Naive B cell (primary cell): Measurements from ENCODE around the gene STARD4. TPM values are rescaled to one million over a fixed set of nuclear protein-coding genes. Genes with fewer than 3 reads are reported as not detected.

Source experiments
- ATAC-seq, 2 donors: fragments of 150-1000 bp; cut with Tn5 transposase; 2 replicates each; pipeline ENCODE4 v1.10.0; 2021; ENCODE audit warnings: low read depth in 2 of 2, mild to moderate bottlenecking in 2 of 2, moderate library complexity in 2 of 2
- DNase-seq: peaks from one replicate; pipeline ENCODE4 v3.0.0; 2022
- H3K27ac Mint-ChIP-seq, 6 donors: one replicate each; pipeline ENCODE4 v1.8.0; 2020 to 2022; ENCODE audit warnings: mild to moderate bottlenecking in 6 of 6, mixed read lengths in 6 of 6, moderate library complexity in 5 of 6, inconsistent platforms in 2 of 6
- H3K27me3 Mint-ChIP-seq, 3 donors: one replicate each; pipeline ENCODE4 v1.8.0; 2021 to 2022; ENCODE audit warnings: mixed read lengths in 3 of 3, mild to moderate bottlenecking in 1 of 3
- H3K36me3 Mint-ChIP-seq, 2 donors: one replicate each; pipeline ENCODE4 v1.8.0; 2020 to 2022; ENCODE audit warnings: mixed read lengths in 2 of 2, inconsistent platforms in 1 of 2, mild to moderate bottlenecking in 1 of 2
- H3K4me1 Mint-ChIP-seq, 3 donors: one replicate each; pipeline ENCODE4 v1.8.0; 2020 to 2022; ENCODE audit warnings: mixed read lengths in 3 of 3, inconsistent platforms in 1 of 3, mild to moderate bottlenecking in 1 of 3, moderate library complexity in 1 of 3
- H3K4me3 Mint-ChIP-seq, 8 donors: one replicate each; pipeline ENCODE4 v1.8.0; 2020 to 2022; ENCODE audit warnings: mild to moderate bottlenecking in 8 of 8, mixed read lengths in 8 of 8, moderate library complexity in 8 of 8, inconsistent platforms in 2 of 8
- H3K9me3 Mint-ChIP-seq, 7 donors: one replicate each; pipeline ENCODE4 v1.8.0; 2020 to 2022; ENCODE audit warnings: mixed read lengths in 7 of 7, mild to moderate bottlenecking in 5 of 7, inconsistent platforms in 2 of 7, moderate library complexity in 1 of 7
- polyA plus RNA-seq, 6 donors: library from polyadenylated mRNA; unstranded; fragments of 300-500 nt; fragmentation: Illumina TruSeq; gene quantifications; one replicate each; pipeline ENCODE4 v1.2.3, GENCODE V29; 2021; ENCODE audit warnings: low read depth in 6 of 6

The STARD4 gene
- polyA plus RNA-seq, 6 donors from 2014 or later: 5.8 to 12.6 (median 10.6) TPM

DNA sequence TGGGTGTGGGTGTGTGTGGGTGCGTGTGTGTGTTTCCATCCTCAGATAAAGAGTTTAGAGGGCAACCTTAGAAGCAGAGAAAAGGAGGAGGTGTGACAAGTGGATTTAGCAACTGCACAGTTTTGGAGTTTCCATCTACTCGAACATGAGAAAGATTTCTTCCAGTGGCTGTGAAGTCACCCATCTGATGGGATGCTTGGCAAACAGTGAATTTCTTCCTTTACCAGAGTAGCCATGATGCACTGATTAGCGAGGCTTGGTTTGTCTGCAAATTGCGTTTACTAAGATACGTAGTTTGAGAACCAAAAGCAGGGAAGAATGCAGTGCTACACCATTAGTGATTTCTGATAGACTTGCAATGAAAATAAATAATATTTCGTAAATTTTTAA lies 791 bp upstream of the STARD4 start:
- H3K27ac Mint-ChIP-seq: peak overlapping the region; percentile 93 to 99 (median 98)
- no peaks in the 10 kb centered on the region for H3K27me3 Mint-ChIP-seq
- peaks cover 5 to 40% (median 39%) of the 10 kb centered on the region in 3 donors for H3K4me1 Mint-ChIP-seq
- ATAC-seq (no peak), DNase-seq (no peak)
- H3K36me3 Mint-ChIP-seq: no peaks in the 10 kb centered on the region
- peak overlapping the region; percentile 96 to 100 (median 99) for H3K4me3 Mint-ChIP-seq
- no peaks in the 10 kb centered on the region for H3K9me3 Mint-ChIP-seq

DNA sequence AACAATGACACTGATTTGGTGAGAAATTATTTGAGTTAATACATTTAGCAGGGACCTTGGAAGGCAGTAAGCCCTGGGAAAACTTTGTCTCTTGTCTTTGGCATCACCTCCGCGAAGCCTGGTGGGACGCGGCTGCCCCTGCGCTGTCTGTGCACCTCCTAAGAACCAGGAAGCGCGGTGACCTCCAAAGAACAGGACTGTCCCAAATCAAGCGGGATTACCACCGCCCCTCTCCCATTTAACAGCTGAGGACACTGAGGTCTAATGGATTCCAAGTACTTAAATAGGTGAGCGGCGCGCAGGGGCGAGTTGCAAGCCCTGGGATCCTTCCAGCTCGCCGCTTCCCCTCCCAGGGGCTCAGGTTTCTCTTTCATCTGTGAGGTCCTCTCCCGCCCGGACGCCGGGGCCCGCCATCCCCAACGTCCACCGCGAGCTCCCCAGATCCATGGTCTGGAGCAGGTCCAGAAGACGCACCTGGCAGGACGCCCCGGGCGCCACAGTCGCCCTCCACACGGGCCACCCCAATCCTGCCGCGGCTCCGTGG lies 432 bp downstream of the STARD4 start:
- Mint-ChIP-seq H3K4me1 (peaks cover 5 to 49% (median 37%) of the 10 kb centered on the region in 3 donors), H3K36me3 (no peaks in the 10 kb centered on the region), H3K4me3 (peak overlapping the region; percentile 96 to 100 (median 99)), H3K27me3 (no peaks in the 10 kb centered on the region), H3K9me3 (no peaks in the 10 kb centered on the region), H3K27ac (peak overlapping the region; percentile 93 to 99 (median 98))
- ATAC-seq (peak; percentile 0 to 8), DNase-seq (no peak)

DNA sequence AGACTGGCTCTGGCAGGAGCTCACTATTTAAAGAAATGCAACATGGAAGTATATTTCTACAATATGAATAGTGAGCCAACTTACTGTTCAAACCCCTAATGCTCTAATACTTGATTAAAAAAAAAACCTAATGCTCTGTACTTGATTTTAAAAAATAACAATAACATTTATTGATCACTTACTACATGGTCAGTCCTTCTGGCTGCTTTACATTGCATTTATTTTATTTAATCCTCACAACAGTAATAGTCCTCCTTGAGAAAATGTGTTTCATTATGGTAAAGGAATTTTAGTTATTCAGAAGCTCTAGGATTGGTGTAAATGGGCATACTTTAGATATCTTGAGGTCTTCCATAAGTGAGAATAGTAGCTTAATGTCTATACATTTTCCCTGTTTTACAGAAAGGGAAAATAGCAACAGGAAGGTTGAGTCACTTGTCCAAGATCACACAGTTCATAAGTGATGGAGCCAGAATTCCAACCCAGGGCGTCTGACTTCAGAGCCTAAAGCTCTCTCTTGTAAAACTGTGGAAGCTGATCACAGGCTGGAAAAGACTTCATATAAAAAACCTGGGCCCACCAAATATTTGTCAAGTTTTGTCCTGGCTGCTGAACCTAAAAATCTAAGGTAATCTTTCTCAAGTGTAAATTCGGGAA lies 1.0 kb downstream of the STARD4 start:
- DNase-seq (no peak), ATAC-seq (no peak)
- Mint-ChIP-seq H3K4me3 (peak overlapping the region; percentile 96 to 100 (median 99)), H3K4me1 (peaks cover 5 to 49% (median 37%) of the 10 kb centered on the region in 3 donors), H3K36me3 (no peaks in the 10 kb centered on the region), H3K27ac (peak overlapping the region; percentile 93 to 99 (median 98)), H3K27me3 (no peaks in the 10 kb centered on the region), H3K9me3 (no peaks in the 10 kb centered on the region)

DNA sequence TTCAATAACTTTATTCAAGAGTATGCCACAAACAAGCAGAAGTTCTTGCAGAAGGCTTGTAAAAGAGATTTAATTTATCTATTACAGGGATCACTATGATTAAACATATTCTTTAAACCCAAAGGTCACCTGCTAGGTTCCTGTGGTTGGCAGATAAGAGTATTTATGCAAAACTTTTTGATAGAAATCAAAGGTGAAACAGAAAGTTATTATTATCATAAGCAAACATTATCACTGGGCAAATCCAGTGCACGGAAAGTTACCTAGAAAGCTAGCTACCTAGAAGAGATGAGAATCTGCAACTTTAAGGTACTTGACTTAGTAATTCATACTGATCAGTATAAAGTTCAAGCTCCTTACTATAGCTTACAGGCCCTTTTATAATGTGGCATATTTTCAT lies 3.2 kb downstream of the STARD4 start:
- Mint-ChIP-seq H3K27me3 (no peaks in the 10 kb centered on the region), H3K27ac (peak overlapping the region in 1 of 6 donors; percentile 84), H3K36me3 (no peaks in the 10 kb centered on the region), H3K9me3 (no peaks in the 10 kb centered on the region), H3K4me3 (peak overlapping the region in 1 of 8 donors; percentile 62), H3K4me1 (peaks cover 5 to 49% (median 37%) of the 10 kb centered on the region in 3 donors)
- DNase-seq (no peak), ATAC-seq (no peak)

DNA sequence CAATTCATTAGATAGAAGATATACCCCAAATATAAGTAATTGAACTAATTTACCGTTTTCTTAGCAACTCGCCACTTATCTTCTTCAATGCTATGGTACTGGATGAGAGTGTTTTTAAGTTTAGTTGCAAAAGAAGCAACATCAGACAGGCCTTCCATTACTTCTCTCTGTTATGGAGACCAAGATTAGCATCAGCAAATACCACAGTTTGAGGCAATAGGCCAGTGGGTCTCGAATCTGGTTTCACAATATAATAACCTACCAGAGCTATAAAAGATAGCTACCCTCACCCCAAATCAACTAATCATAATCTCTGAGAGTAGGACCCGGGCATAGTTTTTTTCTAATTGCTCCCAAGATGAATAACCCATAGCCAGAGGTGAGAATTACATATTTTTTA lies 5.1 kb downstream of the STARD4 start:
- ATAC-seq (no peak), DNase-seq (no peak)
- Mint-ChIP-seq H3K27me3 (no peaks in the 10 kb centered on the region), H3K4me3 (no peak overlapping the region), H3K36me3 (no peaks in the 10 kb centered on the region), H3K9me3 (no peaks in the 10 kb centered on the region), H3K4me1 (peaks cover 5 to 39% (median 29%) of the 10 kb centered on the region in 3 donors), H3K27ac (peak overlapping the region in 1 of 6 donors; percentile 54)

DNA sequence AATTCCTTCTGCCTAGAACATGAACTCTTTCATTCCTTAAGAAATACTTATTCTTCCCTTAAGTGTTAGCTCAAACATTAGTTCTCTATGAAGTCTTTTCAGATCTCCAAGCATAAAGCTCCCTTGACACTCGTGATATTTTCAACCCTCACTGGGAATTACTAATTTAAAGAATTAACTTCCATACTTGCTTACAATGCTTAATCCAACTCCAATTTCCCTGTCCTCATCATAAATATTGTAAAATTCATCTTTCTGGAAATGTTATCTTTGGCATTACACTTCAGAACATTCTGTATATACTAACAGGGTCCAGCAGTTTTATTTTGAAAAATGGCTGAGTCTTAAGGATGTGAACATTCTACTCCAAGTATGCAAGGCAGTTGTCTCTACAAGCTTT lies 7.2 kb downstream of the STARD4 start:
- H3K27ac Mint-ChIP-seq: no peak overlapping the region
- H3K4me3 Mint-ChIP-seq: no peak overlapping the region
- peaks cover 5 to 21% (median 14%) of the 10 kb centered on the region in 3 donors for H3K4me1 Mint-ChIP-seq
- no peaks in the 10 kb centered on the region for H3K9me3 Mint-ChIP-seq
- no peaks in the 10 kb centered on the region for H3K27me3 Mint-ChIP-seq
- DNase-seq (no peak), ATAC-seq (no peak)
- peaks cover 6 to 7% of the 10 kb centered on the region in 2 donors for H3K36me3 Mint-ChIP-seq

DNA sequence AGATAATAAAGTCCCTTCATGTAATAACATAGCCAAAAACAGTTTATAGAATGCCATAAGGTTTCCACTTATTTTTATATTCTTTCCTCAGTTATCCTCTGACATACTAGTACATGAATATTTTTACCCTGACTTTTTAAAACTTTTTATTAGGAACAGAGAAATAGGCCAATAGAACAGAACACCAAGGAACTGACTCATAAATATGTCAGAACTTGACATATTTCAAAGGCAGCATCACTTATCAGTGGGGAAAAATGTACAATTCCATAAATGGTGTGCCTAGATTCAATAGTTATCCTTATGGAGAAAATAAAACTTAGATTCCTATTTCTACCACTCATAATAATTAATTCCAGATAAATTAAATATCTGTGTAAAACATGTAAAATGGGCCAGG lies 9.4 kb downstream of the STARD4 start:
- Mint-ChIP-seq H3K27me3 (no peaks in the 10 kb centered on the region), H3K27ac (no peak overlapping the region), H3K36me3 (peaks cover 7 to 10% of the 10 kb centered on the region in 2 donors), H3K9me3 (no peaks in the 10 kb centered on the region), H3K4me3 (no peak overlapping the region), H3K4me1 (peaks cover 0 to 9% (median 6%) of the 10 kb centered on the region in 3 donors)
- no peak for ATAC-seq
- no peak for DNase-seq

DNA sequence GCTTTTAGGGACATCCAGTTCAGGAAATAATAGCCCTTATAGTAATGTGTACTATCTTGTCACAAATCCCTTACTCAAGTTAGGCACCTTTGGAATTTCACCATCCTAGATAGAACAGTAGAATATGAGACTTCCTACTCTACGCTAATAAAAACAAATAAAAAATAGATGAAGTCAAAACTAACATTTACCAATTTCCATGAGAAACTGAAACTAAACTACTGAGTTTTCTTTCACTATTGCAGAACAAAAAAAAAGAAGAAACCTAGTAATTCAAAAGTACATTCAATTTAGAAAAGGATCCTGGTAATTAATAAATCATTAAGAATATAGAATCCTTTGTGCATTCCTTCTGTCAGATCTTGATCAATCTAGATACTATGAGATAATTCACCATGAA lies 14.0 kb downstream of the STARD4 start:
- Mint-ChIP-seq H3K27me3 (no peaks in the 10 kb centered on the region), H3K27ac (no peak overlapping the region), H3K9me3 (no peaks in the 10 kb centered on the region), H3K36me3 (peaks cover 7 to 15% of the 10 kb centered on the region in 2 donors), H3K4me3 (no peak overlapping the region), H3K4me1 (peaks cover 0 to 6% (median 0%) of the 10 kb centered on the region in 3 donors)
- ATAC-seq: no peak
- no peak for DNase-seq

DNA sequence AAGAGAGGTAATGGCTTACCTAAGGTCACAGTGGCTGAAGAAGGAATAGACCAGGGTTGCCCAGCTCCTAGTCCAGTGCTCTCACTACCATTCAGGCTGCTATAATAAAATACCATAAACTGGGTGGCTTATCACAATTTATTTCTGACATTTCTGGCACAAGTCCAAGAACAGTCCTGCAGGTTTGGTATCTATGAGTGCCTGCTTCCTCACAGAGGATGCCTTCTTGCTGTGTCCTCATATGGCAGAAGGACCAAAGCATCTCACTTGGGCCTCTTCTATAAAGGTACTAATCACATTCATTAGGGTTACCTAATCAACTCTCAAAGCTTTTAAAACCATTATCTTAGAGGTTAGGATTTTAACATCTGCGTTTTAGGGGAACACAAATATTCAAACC lies 17.2 kb downstream of the STARD4 start:
- peak overlapping the region in 1 of 6 donors; percentile 65 for H3K27ac Mint-ChIP-seq
- H3K4me1 Mint-ChIP-seq: peaks cover 0 to 6% (median 0%) of the 10 kb centered on the region in 3 donors
- H3K9me3 Mint-ChIP-seq: no peaks in the 10 kb centered on the region
- H3K27me3 Mint-ChIP-seq: no peaks in the 10 kb centered on the region
- no peak overlapping the region for H3K4me3 Mint-ChIP-seq
- peaks cover 0 to 10% of the 10 kb centered on the region in 2 donors for H3K36me3 Mint-ChIP-seq
- DNase-seq (no peak), ATAC-seq (no peak)

DNA sequence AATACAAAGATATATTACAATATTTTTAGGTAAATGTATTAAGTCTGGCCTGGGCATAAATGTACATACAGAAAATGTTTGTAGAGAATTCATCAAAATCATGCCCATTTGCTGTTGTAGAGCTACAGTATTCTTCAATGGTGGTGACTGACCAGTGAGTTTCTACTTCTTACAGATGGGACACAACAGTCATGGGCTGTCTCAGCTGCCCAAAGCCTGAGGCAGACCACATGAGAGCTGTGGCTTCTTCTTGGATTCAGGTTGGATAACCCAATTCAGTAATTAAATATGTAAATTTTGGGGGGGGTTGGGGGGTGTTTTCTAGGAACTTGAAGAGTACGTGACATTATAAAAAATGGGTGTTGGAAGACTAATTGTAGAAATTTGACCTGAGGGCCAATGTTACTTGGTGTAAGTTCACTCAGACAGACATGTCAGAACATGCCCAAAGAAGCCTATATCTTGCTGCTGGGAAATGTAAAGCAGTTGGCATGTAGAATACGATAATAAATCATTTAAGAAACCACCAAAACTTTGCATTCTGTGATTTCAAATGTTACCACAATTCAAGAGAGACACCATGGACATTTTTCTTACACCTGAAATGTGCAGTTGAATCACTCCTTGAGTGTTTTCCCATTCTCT lies 17.9 kb downstream of the STARD4 start:
- no peak for DNase-seq
- Mint-ChIP-seq H3K27ac (peak overlapping the region in 1 of 6 donors; percentile 20), H3K4me3 (no peak overlapping the region), H3K9me3 (no peaks in the 10 kb centered on the region), H3K4me1 (peaks cover 0 to 6% (median 0%) of the 10 kb centered on the region in 3 donors), H3K27me3 (no peaks in the 10 kb centered on the region), H3K36me3 (peaks cover 0 to 6% of the 10 kb centered on the region in 2 donors)
- no peak for ATAC-seq

DNA sequence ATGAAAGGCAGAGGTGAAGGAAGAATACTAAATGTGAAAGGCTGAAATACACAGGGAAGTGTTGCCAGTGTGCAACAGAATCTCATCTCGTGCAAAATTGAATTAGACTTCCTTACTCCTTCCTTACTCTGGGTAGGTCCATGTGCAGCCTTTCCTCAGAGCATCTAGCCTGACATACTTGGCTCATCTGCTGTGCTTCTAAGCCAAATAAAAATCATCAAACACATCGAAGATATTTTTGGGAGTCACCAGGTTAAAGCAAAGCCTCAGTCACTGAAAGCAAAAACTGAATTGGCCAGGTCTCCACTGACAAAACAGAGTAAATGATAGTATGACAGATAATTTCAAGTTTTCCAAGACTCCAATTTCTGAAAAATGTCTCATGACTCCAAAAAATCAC lies 19.3 kb downstream of the STARD4 start:
- DNase-seq (no peak), ATAC-seq (no peak)
- no peak overlapping the region for H3K27ac Mint-ChIP-seq
- H3K4me1 Mint-ChIP-seq: no peaks in the 10 kb centered on the region
- H3K36me3 Mint-ChIP-seq: peaks cover 0 to 5% of the 10 kb centered on the region in 2 donors
- H3K9me3 Mint-ChIP-seq: no peaks in the 10 kb centered on the region
- no peaks in the 10 kb centered on the region for H3K27me3 Mint-ChIP-seq
- H3K4me3 Mint-ChIP-seq: no peak overlapping the region

DNA sequence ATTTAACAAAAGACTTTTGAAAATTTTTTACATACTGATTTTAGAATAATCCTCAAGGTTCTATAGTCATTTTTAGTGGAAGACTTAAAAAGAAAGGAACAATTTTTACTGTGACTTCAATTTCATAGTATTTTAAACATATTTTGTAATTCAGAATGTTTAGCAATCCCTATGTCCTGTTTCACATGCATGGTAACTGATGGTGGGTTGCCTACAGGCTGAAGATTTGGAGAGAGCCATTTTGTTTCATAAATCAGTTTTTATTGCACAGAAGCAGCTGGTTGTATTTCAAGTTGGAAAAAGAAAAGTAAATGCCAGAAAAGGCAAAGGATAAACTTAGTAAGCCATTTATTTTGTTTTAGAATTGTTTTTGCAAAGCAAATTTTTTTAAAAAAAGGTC lies 24.0 kb downstream of the STARD4 start:
- Mint-ChIP-seq H3K27ac (no peak overlapping the region), H3K27me3 (no peaks in the 10 kb centered on the region), H3K36me3 (no peaks in the 10 kb centered on the region), H3K4me3 (no peak overlapping the region), H3K9me3 (no peaks in the 10 kb centered on the region), H3K4me1 (no peaks in the 10 kb centered on the region)
- ATAC-seq (no peak), DNase-seq (no peak)

DNA sequence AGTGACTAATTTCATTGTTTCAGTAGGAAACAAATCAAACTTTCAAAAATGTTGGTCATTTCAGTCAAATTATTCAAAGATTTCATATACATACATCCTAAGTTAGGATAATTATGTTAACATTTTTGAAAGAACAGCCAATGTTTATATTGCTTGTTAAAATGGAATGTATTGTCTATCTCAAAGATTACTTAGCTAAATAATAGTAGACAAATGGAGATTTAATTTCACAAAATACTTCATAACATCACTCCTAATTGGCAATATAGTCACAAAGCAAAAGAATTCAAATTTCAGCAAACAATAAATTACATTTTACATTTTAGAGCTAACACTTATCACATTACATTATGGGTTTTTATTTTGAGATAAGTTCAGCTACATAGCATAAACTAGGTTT lies 25.4 kb downstream of the STARD4 start:
- H3K27ac Mint-ChIP-seq: no peak overlapping the region
- H3K36me3 Mint-ChIP-seq: no peaks in the 10 kb centered on the region
- DNase-seq (no peak), ATAC-seq (no peak)
- no peak overlapping the region for H3K4me3 Mint-ChIP-seq
- no peaks in the 10 kb centered on the region for H3K9me3 Mint-ChIP-seq
- no peaks in the 10 kb centered on the region for H3K4me1 Mint-ChIP-seq
- no peaks in the 10 kb centered on the region for H3K27me3 Mint-ChIP-seq

DNA sequence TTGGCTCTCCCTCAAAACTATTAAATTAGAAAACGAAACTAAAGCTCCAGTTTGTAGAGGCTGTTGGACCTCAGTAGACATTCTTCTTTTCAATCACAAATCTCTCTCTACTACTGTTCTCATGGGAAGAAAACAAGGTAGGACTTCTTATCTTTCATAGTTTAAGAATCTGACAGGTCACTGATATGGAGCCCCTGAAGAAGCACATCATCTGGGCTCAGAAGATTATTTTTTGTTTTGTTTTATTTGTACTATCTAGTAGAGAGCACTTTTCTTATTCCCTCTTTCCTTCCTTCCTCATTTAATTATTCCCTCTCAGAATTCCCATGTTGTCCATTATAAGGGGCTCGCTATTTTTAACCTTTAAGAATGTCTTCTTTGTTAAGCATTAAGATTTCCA lies 26.3 kb downstream of the STARD4 start:
- H3K27ac Mint-ChIP-seq: no peak overlapping the region
- H3K9me3 Mint-ChIP-seq: no peaks in the 10 kb centered on the region
- H3K27me3 Mint-ChIP-seq: no peaks in the 10 kb centered on the region
- ATAC-seq: no peak
- no peak for DNase-seq
- H3K36me3 Mint-ChIP-seq: no peaks in the 10 kb centered on the region
- no peaks in the 10 kb centered on the region for H3K4me1 Mint-ChIP-seq
- no peak overlapping the region for H3K4me3 Mint-ChIP-seq
